Osteocyte (in vitro differentiated cells): ENCODE data around the gene PDZD2. TPM values are rescaled to one million over a fixed set of nuclear protein-coding genes. Genes with fewer than 3 reads are reported as not detected.

ENCODE experiments used
- DNase-seq: peaks from one replicate; pipeline ENCODE4 v3.0.0; 2021; ENCODE audit warnings: mixed read lengths; ENCODE audit not compliant: unreplicated experiment; ENCODE audit errors: extremely low spot score
- H3K27ac Mint-ChIP-seq: one replicate; pipeline ENCODE4 v1.8.0; 2021; ENCODE audit warnings: mild to moderate bottlenecking, mixed read lengths; ENCODE audit not compliant: unreplicated experiment
- H3K27me3 Mint-ChIP-seq: one replicate; pipeline ENCODE4 v1.8.0; 2021; ENCODE audit warnings: mixed read lengths; ENCODE audit not compliant: unreplicated experiment
- H3K36me3 Mint-ChIP-seq: one replicate; pipeline ENCODE4 v1.8.0; 2021; ENCODE audit warnings: mixed read lengths; ENCODE audit not compliant: unreplicated experiment
- H3K4me1 Mint-ChIP-seq: one replicate; pipeline ENCODE4 v1.8.0; 2021; ENCODE audit warnings: mixed read lengths; ENCODE audit not compliant: unreplicated experiment
- H3K4me3 Mint-ChIP-seq: one replicate; pipeline ENCODE4 v1.8.0; 2021; ENCODE audit warnings: mild to moderate bottlenecking, moderate library complexity, mixed read lengths; ENCODE audit not compliant: unreplicated experiment
- H3K9me3 Mint-ChIP-seq: one replicate; pipeline ENCODE4 v1.8.0; 2021; ENCODE audit warnings: mixed read lengths; ENCODE audit not compliant: unreplicated experiment
- total RNA-seq: library from RNA; stranded (reverse); gene quantifications from 2 replicates; pipeline ENCODE4 v1.2.1, GENCODE V29; 2021
- TF ChIP-seq, protein P1 (sequence below): fragments of 200-600 bp; sonication (generic); IDR thresholded peaks from 2 replicates; pipeline ENCODE4 v1.5.0; 2021; ENCODE audit warnings: antibody characterized with exemption, mild to moderate bottlenecking, moderate library complexity

The PDZD2 gene
- total RNA-seq, 1 donor from 2014 or later = 2.3 TPM

GRCh38 chr5:31641059-31641458, 2.1 kb downstream of the PDZD2 start:
- peaks cover 41% of the 10 kb centered on the region for H3K27me3 Mint-ChIP-seq
- DNase-seq = no peak
- H3K27ac Mint-ChIP-seq = no peak overlapping the region
- TF ChIP-seq, protein P1, sequence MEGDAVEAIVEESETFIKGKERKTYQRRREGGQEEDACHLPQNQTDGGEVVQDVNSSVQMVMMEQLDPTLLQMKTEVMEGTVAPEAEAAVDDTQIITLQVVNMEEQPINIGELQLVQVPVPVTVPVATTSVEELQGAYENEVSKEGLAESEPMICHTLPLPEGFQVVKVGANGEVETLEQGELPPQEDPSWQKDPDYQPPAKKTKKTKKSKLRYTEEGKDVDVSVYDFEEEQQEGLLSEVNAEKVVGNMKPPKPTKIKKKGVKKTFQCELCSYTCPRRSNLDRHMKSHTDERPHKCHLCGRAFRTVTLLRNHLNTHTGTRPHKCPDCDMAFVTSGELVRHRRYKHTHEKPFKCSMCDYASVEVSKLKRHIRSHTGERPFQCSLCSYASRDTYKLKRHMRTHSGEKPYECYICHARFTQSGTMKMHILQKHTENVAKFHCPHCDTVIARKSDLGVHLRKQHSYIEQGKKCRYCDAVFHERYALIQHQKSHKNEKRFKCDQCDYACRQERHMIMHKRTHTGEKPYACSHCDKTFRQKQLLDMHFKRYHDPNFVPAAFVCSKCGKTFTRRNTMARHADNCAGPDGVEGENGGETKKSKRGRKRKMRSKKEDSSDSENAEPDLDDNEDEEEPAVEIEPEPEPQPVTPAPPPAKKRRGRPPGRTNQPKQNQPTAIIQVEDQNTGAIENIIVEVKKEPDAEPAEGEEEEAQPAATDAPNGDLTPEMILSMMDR = no peak
- H3K4me3 Mint-ChIP-seq = no peak overlapping the region
- peaks cover 14% of the 10 kb centered on the region for H3K4me1 Mint-ChIP-seq
- H3K36me3 Mint-ChIP-seq = no peaks in the 10 kb centered on the region
- H3K9me3 Mint-ChIP-seq = no peaks in the 10 kb centered on the region

DNA sequence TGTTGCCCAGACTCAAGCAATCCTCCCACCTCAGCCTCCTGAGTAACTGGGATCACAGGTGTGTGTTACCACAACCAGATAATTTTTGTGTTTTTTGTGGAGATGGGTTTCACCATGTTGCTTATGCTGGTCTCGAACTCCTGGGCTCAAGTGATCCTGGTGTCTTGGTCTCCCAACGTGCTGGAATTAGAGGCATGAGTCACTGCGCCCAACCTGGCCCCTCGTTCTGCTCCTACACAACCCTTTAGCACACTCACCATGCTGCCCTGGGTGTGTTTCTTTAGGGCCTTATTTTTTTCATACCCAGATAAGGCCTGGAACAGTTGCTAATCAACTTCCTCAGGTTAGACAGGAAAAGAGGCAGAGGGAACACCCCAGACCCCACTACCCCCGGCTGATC, 2.6 kb downstream of the PDZD2 start:
- peaks cover 37% of the 10 kb centered on the region for H3K27me3 Mint-ChIP-seq
- no peaks in the 10 kb centered on the region for H3K9me3 Mint-ChIP-seq
- TF ChIP-seq, protein P1 = no peak
- no peak for DNase-seq
- no peak overlapping the region for H3K4me3 Mint-ChIP-seq
- H3K36me3 Mint-ChIP-seq = no peaks in the 10 kb centered on the region
- peaks cover 14% of the 10 kb centered on the region for H3K4me1 Mint-ChIP-seq
- H3K27ac Mint-ChIP-seq = no peak overlapping the region

GRCh38 chr5:31645420-31646081, 6.6 kb downstream of the PDZD2 start:
- H3K27me3 Mint-ChIP-seq = peaks cover 49% of the 10 kb centered on the region
- H3K4me3 Mint-ChIP-seq = no peak overlapping the region
- no peaks in the 10 kb centered on the region for H3K36me3 Mint-ChIP-seq
- TF ChIP-seq, protein P1 = no peak
- DNase-seq = no peak
- no peak overlapping the region for H3K27ac Mint-ChIP-seq
- no peaks in the 10 kb centered on the region for H3K9me3 Mint-ChIP-seq
- H3K4me1 Mint-ChIP-seq = no peaks in the 10 kb centered on the region

DNA sequence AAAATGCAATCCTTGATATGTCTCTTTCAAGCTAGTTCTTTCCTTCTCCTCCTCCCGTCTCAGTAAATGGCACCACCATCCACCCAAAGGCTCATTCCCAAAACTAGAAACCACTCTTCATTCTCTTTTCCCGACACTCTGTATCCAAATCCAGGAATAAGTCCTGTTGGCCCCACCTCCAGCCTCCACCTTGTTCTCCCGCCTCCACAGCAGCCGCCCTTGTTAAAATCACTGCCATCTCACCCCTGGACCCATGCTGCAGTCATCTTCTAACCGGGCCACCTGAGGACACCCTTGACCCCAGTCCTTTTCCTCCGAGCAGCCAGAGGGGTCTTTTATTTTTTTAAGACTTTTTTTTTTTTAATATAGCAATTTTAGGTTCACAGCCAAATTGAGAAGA, 9.4 kb downstream of the PDZD2 start:
- no peak overlapping the region for H3K4me3 Mint-ChIP-seq
- no peaks in the 10 kb centered on the region for H3K36me3 Mint-ChIP-seq
- peaks cover 46% of the 10 kb centered on the region for H3K27me3 Mint-ChIP-seq
- no peak overlapping the region for H3K27ac Mint-ChIP-seq
- no peaks in the 10 kb centered on the region for H3K9me3 Mint-ChIP-seq
- no peak for DNase-seq
- TF ChIP-seq, protein P1 = no peak
- no peaks in the 10 kb centered on the region for H3K4me1 Mint-ChIP-seq

GRCh38 chr5:31651241-31651640, 12.3 kb downstream of the PDZD2 start:
- TF ChIP-seq, protein P1 = no peak
- Mint-ChIP-seq H3K27ac (no peak overlapping the region), H3K4me1 (no peaks in the 10 kb centered on the region), H3K9me3 (no peaks in the 10 kb centered on the region), H3K4me3 (no peak overlapping the region), H3K27me3 (peaks cover 49% of the 10 kb centered on the region), H3K36me3 (no peaks in the 10 kb centered on the region)
- DNase-seq = no peak
